Measurements from ENCODE around the gene MYOM1. TPM values are rescaled to one million over a fixed set of nuclear protein-coding genes. Genes with fewer than 3 reads are reported as not detected.

Gene MYOM1
- total RNA-seq, 1 donor from 2014 or later = 1.6 TPM

- intact Hi-C loops (cut with micrococcal nuclease) = no loop called here
Observed at GRCh38 chr18:3190610-3191009, 29.2 kb downstream of the MYOM1 start.

- intact Hi-C loops (cut with micrococcal nuclease) = no loop called here
Observed at GRCh38 chr18:3189884-3190283, 29.9 kb downstream of the MYOM1 start.

- intact Hi-C loops (cut with micrococcal nuclease) = no loop called here
Observed at GRCh38 chr18:3186678-3187658, 32.8 kb downstream of the MYOM1 start.

GRCh38 chr18:3184275-3184963 is 35.3 kb downstream of the MYOM1 start:
- intact Hi-C loops (cut with micrococcal nuclease) = no loop called here

GRCh38 chr18:3183103-3183717 is 36.6 kb downstream of the MYOM1 start:
- intact Hi-C loops (cut with micrococcal nuclease) = no loop called here

- intact Hi-C loops (cut with micrococcal nuclease) = no loop called here
Observed at GRCh38 chr18:3180325-3180724, 39.4 kb downstream of the MYOM1 start.

GRCh38 chr18:3179430-3180089 is 40.2 kb downstream of the MYOM1 start:
- intact Hi-C loops (cut with micrococcal nuclease) = no loop called here

- intact Hi-C loops (cut with micrococcal nuclease) = no loop called here
Observed at GRCh38 chr18:3177902-3178687, 41.7 kb downstream of the MYOM1 start.

- intact Hi-C loops (cut with micrococcal nuclease) = no loop called here
Observed at GRCh38 chr18:3175195-3175758, 44.5 kb downstream of the MYOM1 start.

GRCh38 chr18:3172097-3172496 is 47.7 kb downstream of the MYOM1 start:
- intact Hi-C loops (cut with micrococcal nuclease) = no loop called here

GRCh38 chr18:3171631-3172030 is 48.1 kb downstream of the MYOM1 start:
- intact Hi-C loops (cut with micrococcal nuclease) = no loop called here

GRCh38 chr18:3170441-3171161 is 49.2 kb downstream of the MYOM1 start:
- intact Hi-C loops (cut with micrococcal nuclease) = no loop called here

- intact Hi-C loops (cut with micrococcal nuclease) = no loop called here
Observed at GRCh38 chr18:3164381-3164780, 55.4 kb downstream of the MYOM1 start.

GRCh38 chr18:3163968-3164367 is 55.8 kb downstream of the MYOM1 start:
- intact Hi-C loops (cut with micrococcal nuclease) = no loop called here

- intact Hi-C loops (cut with micrococcal nuclease) = no loop called here
Observed at GRCh38 chr18:3162181-3162580, 57.6 kb downstream of the MYOM1 start.

GRCh38 chr18:3159830-3160229 is 59.9 kb downstream of the MYOM1 start:
- intact Hi-C loops (cut with micrococcal nuclease) = no loop called here

- intact Hi-C loops (cut with micrococcal nuclease) = no loop called here
Observed at GRCh38 chr18:3157606-3158005, 62.2 kb downstream of the MYOM1 start.

GRCh38 chr18:3157086-3157485 is 62.7 kb downstream of the MYOM1 start:
- intact Hi-C loops (cut with micrococcal nuclease) = no loop called here

GRCh38 chr18:3156325-3156640 is 63.5 kb downstream of the MYOM1 start:
- intact Hi-C loops (cut with micrococcal nuclease) = no loop called here

GRCh38 chr18:3154214-3154613 is 65.6 kb downstream of the MYOM1 start:
- intact Hi-C loops (cut with micrococcal nuclease) = no loop called here

Measured in T-helper 1 cell treated with Interleukin-12 subunit alpha and Interleukin-12 subunit beta and Interleukin-4 antibody, amounts not matched to agents 30 ng/mL and 1 ng/mL, for 36 hours (primary cell).